Measurements from ENCODE around the gene GJC2.

GJC2 gene

DNA sequence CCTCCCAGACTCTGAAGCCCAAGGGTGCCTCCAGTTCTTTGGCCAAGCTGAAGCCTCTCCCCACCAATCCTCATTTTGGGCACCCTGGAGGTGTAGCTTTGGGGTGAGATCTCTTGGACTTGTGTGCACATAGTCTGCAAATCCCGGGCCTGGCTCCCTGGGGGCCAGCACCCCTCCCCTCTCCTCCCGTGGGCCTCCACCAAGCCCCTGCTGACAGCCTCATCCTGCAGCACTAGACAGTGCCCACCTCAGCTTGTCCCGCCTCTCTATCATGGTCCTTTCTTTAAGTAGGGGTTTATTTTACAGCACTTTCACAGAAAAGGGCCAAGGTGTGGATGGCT lies 3.2 kb downstream of the GJC2 start:
- Histone ChIP-seq H4K20me1 (ENCODE audit: insufficient read depth, low read length) (peaks cover 49% of the 10 kb centered on the region), H3K27ac (ENCODE audit: low read length) (no peak overlapping the region), H3K4me1 (ENCODE audit: insufficient read depth, low read length) (no peaks in the 10 kb centered on the region), H2AFZ (ENCODE audit: low read depth, low read length) (no peak overlapping the region), H3K9ac (ENCODE audit: low read depth, low read length) (0 out of 2 replicates have a peak overlapping the region, but pooled peaks have one; percentile 2), H3K36me3 (ENCODE audit: insufficient read depth, low read length) (peaks cover 21% of the 10 kb centered on the region), H3K4me3 (ENCODE audit: low read depth in 1 of 2, low read length in 2 of 2) (no peak overlapping the region), H3K27me3 (ENCODE audit: insufficient read depth, low read length, poor library complexity) (no peaks in the 10 kb centered on the region), H3K4me2 (ENCODE audit: insufficient read depth, low read length) (no peak overlapping the region), H3K79me2 (ENCODE audit: insufficient read depth, low read length) (no peaks in the 10 kb centered on the region), H3K9me3 (ENCODE audit: insufficient read depth, low read length, severe bottlenecking) (no peaks in the 10 kb centered on the region)
- TF ChIP-seq CTCF (IDR thresholded peaks at IDR 0.05; ENCODE audit: borderline replicate concordance, extremely low read depth, low read length, poor library complexity, severe bottlenecking) = no peak
- TF ChIP-seq EZH2 (IDR thresholded peaks at IDR 0.05; ENCODE audit: borderline replicate concordance, low read depth, low read length, severe bottlenecking) = no peak
- ATAC-seq (ENCODE audit: insufficient read depth, low read depth) (no peak), DNase-seq (no peak)

DNA sequence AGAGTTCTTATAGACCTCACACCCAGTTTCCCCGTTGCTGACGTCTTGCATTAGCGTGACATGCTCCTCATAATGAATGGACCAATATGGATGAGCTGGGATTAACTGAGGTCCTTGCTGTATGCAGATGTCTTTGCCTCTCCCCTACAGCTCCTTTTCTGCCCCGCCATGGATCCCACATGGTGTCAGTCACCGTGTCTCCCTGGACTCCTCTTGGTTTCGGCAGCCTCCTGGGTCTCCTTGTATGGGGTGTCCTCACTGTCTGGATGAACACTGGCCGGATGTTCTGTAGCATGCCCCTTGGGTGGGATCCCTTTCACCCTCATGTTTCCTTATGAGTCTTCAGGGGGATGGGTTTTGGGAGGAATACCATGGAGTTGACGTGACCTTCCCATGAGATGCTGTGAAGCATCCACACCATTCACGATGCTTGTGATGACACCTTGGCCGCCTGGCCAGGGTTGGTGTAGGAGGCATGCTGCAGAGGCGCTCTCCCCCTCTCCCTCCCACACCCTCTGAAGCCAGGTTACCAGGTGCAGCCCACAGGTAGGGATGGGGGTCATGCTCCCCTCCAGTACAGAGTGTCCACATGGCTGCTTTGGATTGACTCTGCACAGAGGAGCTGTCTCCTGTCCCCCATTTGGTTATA lies 4.4 kb downstream of the GJC2 start:
- H3K27me3 ChIP-seq (ENCODE audit: insufficient read depth, low read length, poor library complexity) = no peaks in the 10 kb centered on the region
- H3K4me1 ChIP-seq (ENCODE audit: insufficient read depth, low read length) = no peaks in the 10 kb centered on the region
- H4K20me1 ChIP-seq (ENCODE audit: insufficient read depth, low read length) = peaks cover 38% of the 10 kb centered on the region
- no peaks in the 10 kb centered on the region for H3K79me2 ChIP-seq (ENCODE audit: insufficient read depth, low read length)
- ATAC-seq (ENCODE audit: insufficient read depth, low read depth) (no peak), DNase-seq (no peak)
- no peak overlapping the region for H3K4me3 ChIP-seq (ENCODE audit: low read depth in 1 of 2, low read length in 2 of 2)
- peaks cover 9% of the 10 kb centered on the region; the same call in 1 of the 2 replicates for H3K36me3 ChIP-seq (ENCODE audit: insufficient read depth, low read length)
- H3K9me3 ChIP-seq (ENCODE audit: insufficient read depth, low read length, severe bottlenecking) = no peaks in the 10 kb centered on the region
- H2AFZ ChIP-seq (ENCODE audit: low read depth, low read length) = no peak overlapping the region
- no peak overlapping the region for H3K4me2 ChIP-seq (ENCODE audit: insufficient read depth, low read length)
- TF ChIP-seq CTCF (IDR thresholded peaks at IDR 0.05; ENCODE audit: borderline replicate concordance, extremely low read depth, low read length, poor library complexity, severe bottlenecking) (no peak), EZH2 (IDR thresholded peaks at IDR 0.05; ENCODE audit: borderline replicate concordance, low read depth, low read length, severe bottlenecking) (no peak)
- H3K27ac ChIP-seq (ENCODE audit: low read length) = no peak overlapping the region
- H3K9ac ChIP-seq (ENCODE audit: low read depth, low read length) = no peak overlapping the region

DNA sequence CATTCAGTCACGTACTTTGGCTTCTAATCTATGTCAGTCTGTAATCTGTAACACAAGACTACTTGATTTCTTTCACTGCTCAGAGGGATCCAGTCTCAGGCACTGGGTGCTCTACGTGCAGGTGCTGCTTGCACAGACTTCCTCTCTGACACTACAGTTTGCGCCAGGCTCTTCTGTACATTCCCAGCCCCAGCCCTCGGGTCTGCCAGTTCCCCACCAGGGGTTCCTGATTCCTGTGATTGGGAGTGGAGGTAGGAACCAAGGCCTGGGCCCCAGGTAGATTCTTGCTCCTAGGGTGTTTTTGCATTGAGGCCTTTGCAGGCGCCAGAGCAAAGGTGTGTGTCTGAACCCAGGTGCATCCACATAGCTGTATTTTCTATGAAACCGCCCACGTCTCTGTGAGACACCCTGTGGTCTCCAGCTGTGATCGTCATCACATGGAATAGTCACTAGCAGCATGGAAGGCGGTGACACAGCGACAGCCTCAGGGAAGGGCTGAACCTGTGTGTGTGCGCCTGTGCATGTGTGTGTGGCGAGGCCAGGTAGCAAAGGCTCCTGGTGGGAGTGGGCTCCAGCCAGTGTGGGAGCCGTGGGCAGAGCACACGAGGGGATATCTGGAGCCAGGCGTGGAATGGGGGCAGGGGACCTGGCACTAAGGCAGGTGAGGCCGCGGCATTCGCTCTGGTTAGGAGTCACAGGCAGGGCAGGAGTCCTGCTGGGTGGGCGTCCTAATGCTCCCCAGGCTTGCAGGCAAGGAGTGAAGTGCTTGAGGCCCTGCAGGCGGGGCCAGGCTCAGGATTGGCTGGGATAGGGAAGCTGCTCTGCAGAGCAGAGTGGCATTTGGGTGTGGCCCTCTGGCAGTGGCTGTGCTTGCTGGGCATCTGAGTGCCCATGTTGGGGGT lies 5.2 kb downstream of the GJC2 start:
- no peak overlapping the region for H2AFZ ChIP-seq (ENCODE audit: low read depth, low read length)
- H3K9me3 ChIP-seq (ENCODE audit: insufficient read depth, low read length, severe bottlenecking) = no peaks in the 10 kb centered on the region
- peaks cover 36% of the 10 kb centered on the region for H4K20me1 ChIP-seq (ENCODE audit: insufficient read depth, low read length)
- no peak overlapping the region for H3K4me3 ChIP-seq (ENCODE audit: low read depth in 1 of 2, low read length in 2 of 2)
- no peak for TF ChIP-seq CTCF (IDR thresholded peaks at IDR 0.05; ENCODE audit: borderline replicate concordance, extremely low read depth, low read length, poor library complexity, severe bottlenecking)
- no peak for TF ChIP-seq EZH2 (IDR thresholded peaks at IDR 0.05; ENCODE audit: borderline replicate concordance, low read depth, low read length, severe bottlenecking)
- H3K79me2 ChIP-seq (ENCODE audit: insufficient read depth, low read length) = no peaks in the 10 kb centered on the region
- no peak overlapping the region for H3K9ac ChIP-seq (ENCODE audit: low read depth, low read length)
- H3K27me3 ChIP-seq (ENCODE audit: insufficient read depth, low read length, poor library complexity) = no peaks in the 10 kb centered on the region
- peaks cover 2% of the 10 kb centered on the region; the same call in 1 of the 2 replicates for H3K36me3 ChIP-seq (ENCODE audit: insufficient read depth, low read length)
- no peak overlapping the region for H3K27ac ChIP-seq (ENCODE audit: low read length)
- no peak for DNase-seq
- no peak for ATAC-seq (ENCODE audit: insufficient read depth, low read depth)
- no peaks in the 10 kb centered on the region for H3K4me1 ChIP-seq (ENCODE audit: insufficient read depth, low read length)
- H3K4me2 ChIP-seq (ENCODE audit: insufficient read depth, low read length) = no peak overlapping the region

All from DND-41 (cell line).